ENCODE data around the gene IPCEF1. TPM values are rescaled to one million over a fixed set of nuclear protein-coding genes. Genes with fewer than 3 reads are reported as not detected.

The IPCEF1 gene
- total RNA-seq, 1 experiment from 2014 or later, result 0.28 TPM

DNA sequence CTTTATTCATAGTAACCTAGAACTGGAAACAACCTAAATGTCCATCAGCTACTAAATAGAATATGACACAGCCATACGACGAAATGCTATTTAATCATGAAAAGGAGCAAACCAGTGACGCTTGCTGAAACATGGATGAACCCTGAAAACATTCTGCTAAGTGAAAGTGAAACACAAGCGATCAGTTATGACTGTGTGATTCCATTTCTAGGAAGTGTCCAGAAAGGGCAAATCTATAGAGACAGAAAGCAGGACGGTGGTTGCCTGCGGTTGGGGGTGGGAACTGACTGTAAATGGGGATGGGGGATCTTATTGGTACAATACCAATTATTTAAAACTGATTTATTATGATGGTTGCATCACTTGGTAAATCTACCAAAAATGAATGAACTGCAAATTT is 126.8 kb downstream of the IPCEF1 start:
- intact Hi-C loops (cut with micrococcal nuclease; ENCODE audit: unreplicated experiment) (no loop called here), in situ Hi-C loops (cut with HindIII; ENCODE audit: low pct_unique_long_range_greater_than_20kb, low sequenced_read_pairs) (no loop called here)
- Histone ChIP-seq H3K27me3 (ENCODE audit: control insufficient read depth, insufficient read depth, low read length) (no peaks in the 10 kb centered on the region), H3K4me3 (ENCODE audit: low read depth in 2 of 2, low read length in 2 of 2) (peak overlapping the region in 1 of 2 experiments; percentile 23; a peak in 2 of 4 replicates), H3K4me1 (ENCODE audit: control insufficient read depth, insufficient read depth, low read length) (peaks cover 6% of the 10 kb centered on the region; the same call in 1 of the 2 replicates), H3K27ac (ENCODE audit: low read length) (no peak overlapping the region), H3K9me3 (ENCODE audit: control insufficient read depth, insufficient read depth, low read depth, low read length) (no peaks in the 10 kb centered on the region), H3K36me3 (ENCODE audit: control insufficient read depth, insufficient read depth, low read length) (no peaks in the 10 kb centered on the region)
- POLR2A ChIA-PET, result no interaction called here
- no TSS peak for BruUV-seq (replicated peaks)
- CTCF ChIA-PET, result no interaction called here
- peak; percentile 55; the same call in 1 of the 2 replicates for ATAC-seq
- TF ChIP-seq TCF7L2 (IDR thresholded peaks at IDR 0.05; ENCODE audit: low read depth, low read length) (no peak), POLR2AphosphoS5 (IDR thresholded peaks at IDR 0.05; ENCODE audit: low read depth, low read length) (no peak), SIN3A (IDR thresholded peaks at IDR 0.05; ENCODE audit: borderline replicate concordance, insufficient read depth, low read depth, low read length) (no peak)
- TF ChIP-seq, protein P1, sequence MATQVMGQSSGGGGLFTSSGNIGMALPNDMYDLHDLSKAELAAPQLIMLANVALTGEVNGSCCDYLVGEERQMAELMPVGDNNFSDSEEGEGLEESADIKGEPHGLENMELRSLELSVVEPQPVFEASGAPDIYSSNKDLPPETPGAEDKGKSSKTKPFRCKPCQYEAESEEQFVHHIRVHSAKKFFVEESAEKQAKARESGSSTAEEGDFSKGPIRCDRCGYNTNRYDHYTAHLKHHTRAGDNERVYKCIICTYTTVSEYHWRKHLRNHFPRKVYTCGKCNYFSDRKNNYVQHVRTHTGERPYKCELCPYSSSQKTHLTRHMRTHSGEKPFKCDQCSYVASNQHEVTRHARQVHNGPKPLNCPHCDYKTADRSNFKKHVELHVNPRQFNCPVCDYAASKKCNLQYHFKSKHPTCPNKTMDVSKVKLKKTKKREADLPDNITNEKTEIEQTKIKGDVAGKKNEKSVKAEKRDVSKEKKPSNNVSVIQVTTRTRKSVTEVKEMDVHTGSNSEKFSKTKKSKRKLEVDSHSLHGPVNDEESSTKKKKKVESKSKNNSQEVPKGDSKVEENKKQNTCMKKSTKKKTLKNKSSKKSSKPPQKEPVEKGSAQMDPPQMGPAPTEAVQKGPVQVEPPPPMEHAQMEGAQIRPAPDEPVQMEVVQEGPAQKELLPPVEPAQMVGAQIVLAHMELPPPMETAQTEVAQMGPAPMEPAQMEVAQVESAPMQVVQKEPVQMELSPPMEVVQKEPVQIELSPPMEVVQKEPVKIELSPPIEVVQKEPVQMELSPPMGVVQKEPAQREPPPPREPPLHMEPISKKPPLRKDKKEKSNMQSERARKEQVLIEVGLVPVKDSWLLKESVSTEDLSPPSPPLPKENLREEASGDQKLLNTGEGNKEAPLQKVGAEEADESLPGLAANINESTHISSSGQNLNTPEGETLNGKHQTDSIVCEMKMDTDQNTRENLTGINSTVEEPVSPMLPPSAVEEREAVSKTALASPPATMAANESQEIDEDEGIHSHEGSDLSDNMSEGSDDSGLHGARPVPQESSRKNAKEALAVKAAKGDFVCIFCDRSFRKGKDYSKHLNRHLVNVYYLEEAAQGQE (IDR thresholded peaks at IDR 0.05; ENCODE audit: insufficient read depth in 1 of 2, low read depth in 2 of 2, low read length in 1 of 2), result no peak
- TF ChIP-seq, protein P2, sequence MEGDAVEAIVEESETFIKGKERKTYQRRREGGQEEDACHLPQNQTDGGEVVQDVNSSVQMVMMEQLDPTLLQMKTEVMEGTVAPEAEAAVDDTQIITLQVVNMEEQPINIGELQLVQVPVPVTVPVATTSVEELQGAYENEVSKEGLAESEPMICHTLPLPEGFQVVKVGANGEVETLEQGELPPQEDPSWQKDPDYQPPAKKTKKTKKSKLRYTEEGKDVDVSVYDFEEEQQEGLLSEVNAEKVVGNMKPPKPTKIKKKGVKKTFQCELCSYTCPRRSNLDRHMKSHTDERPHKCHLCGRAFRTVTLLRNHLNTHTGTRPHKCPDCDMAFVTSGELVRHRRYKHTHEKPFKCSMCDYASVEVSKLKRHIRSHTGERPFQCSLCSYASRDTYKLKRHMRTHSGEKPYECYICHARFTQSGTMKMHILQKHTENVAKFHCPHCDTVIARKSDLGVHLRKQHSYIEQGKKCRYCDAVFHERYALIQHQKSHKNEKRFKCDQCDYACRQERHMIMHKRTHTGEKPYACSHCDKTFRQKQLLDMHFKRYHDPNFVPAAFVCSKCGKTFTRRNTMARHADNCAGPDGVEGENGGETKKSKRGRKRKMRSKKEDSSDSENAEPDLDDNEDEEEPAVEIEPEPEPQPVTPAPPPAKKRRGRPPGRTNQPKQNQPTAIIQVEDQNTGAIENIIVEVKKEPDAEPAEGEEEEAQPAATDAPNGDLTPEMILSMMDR (IDR thresholded peaks at IDR 0.05), result no peak
- no peak for DNase-seq (ENCODE audit: low read depth, low spot score)

DNA sequence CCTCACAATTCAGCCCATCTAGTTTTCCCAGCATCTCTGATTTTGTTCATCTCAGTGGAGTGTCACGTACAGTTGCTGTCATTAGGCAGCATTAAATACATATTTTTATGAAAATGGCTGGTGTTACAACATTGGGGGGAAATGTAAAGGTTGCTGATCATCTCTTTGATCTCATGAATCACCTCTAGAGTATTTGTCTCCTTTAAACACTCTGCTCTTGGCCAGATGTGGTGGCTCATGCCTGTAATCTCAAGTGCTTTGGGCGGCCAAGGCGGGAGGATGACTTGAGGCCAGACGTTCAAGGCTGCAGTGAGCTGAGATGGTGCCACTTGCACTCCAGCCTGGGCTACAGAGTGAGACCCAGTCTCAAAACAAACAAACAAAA is 128.1 kb downstream of the IPCEF1 start:
- no peaks in the 10 kb centered on the region for H3K27me3 ChIP-seq (ENCODE audit: control insufficient read depth, insufficient read depth, low read length)
- peaks cover 6% of the 10 kb centered on the region; the same call in 1 of the 2 replicates for H3K4me1 ChIP-seq (ENCODE audit: control insufficient read depth, insufficient read depth, low read length)
- in situ Hi-C loops (cut with HindIII; ENCODE audit: low pct_unique_long_range_greater_than_20kb, low sequenced_read_pairs) (no loop called here), intact Hi-C loops (cut with micrococcal nuclease; ENCODE audit: unreplicated experiment) (no loop called here)
- no peaks in the 10 kb centered on the region for H3K9me3 ChIP-seq (ENCODE audit: control insufficient read depth, insufficient read depth, low read depth, low read length)
- CTCF ChIA-PET, result no interaction called here
- H3K4me3 ChIP-seq (ENCODE audit: low read depth in 2 of 2, low read length in 2 of 2), result no peak overlapping the region
- POLR2A ChIA-PET, result no interaction called here
- no peak for TF ChIP-seq SIN3A (IDR thresholded peaks at IDR 0.05; ENCODE audit: borderline replicate concordance, insufficient read depth, low read depth, low read length)
- TF ChIP-seq TCF7L2 (IDR thresholded peaks at IDR 0.05; ENCODE audit: low read depth, low read length), result no peak
- TF ChIP-seq, protein P1 (IDR thresholded peaks at IDR 0.05; ENCODE audit: insufficient read depth in 1 of 2, low read depth in 2 of 2, low read length in 1 of 2), result no peak
- TF ChIP-seq, protein P2 (IDR thresholded peaks at IDR 0.05), result no peak
- no peak for TF ChIP-seq POLR2AphosphoS5 (IDR thresholded peaks at IDR 0.05; ENCODE audit: low read depth, low read length)
- ATAC-seq (no peak), DNase-seq (ENCODE audit: low read depth, low spot score) (no peak)
- H3K36me3 ChIP-seq (ENCODE audit: control insufficient read depth, insufficient read depth, low read length), result no peaks in the 10 kb centered on the region
- BruUV-seq (replicated peaks), result no TSS peak
- H3K27ac ChIP-seq (ENCODE audit: low read length), result no peak overlapping the region
